IMR-90 (cell line): ENCODE results near the gene GCM1. TPM values are rescaled to one million over a fixed set of nuclear protein-coding genes. Genes with fewer than 3 reads are reported as not detected.

Experiments used
- ATAC-seq: fragments of 200-7000 bp; cut with Tn5 transposase; 2 replicates; pipeline ENCODE4 v1.9.1; 2020; ENCODE audit warnings: low read depth, mild to moderate bottlenecking, moderate library complexity
- BruUV-seq: library from RNA; stranded (reverse); fragments of 400-500 nt; replicated peaks from 2 replicates; lab custom pipeline; 2021; lab: Mats Ljungman, UMichigan
- CTCF ChIA-PET: fragments of 300-600 bp; formaldehyde crosslinking; extraction: SDS; loops from one replicate; lab custom pipeline; 2021; ENCODE audit warnings: antibody characterized with exemption; lab: Yijun Ruan, JAX
- POLR2A ChIA-PET: fragments of 300-600 bp; sonication (Branson Sonifier 250); formaldehyde crosslinking; loops from one replicate; lab custom pipeline; 2022; ENCODE audit warnings: antibody characterized with exemption; ENCODE audit not compliant: unreplicated experiment; lab: Charles Lee
- DNase-seq: peaks from one replicate; pipeline ENCODE4 v3.0.0; 2013
- H2AFZ ChIP-seq: replicated peaks from 2 replicates; pipeline ENCODE3; 2013; ENCODE audit warnings: low read length, mild to moderate bottlenecking; ENCODE audit not compliant: poor library complexity
- H2AK5ac ChIP-seq: 2 replicates; pipeline ENCODE4 v1.6.1; 2013; ENCODE audit warnings: low read depth, low read length, inconsistent platforms
- H2AK9ac ChIP-seq: replicated peaks from 2 replicates; pipeline ENCODE3; 2013; ENCODE audit warnings: mild to moderate bottlenecking, low read depth, low read length, moderate library complexity; ENCODE audit not compliant: poor library complexity
- H2BK120ac ChIP-seq: 2 replicates; pipeline ENCODE4 v1.6.1; 2013; ENCODE audit warnings: low read depth, low read length, inconsistent platforms
- H2BK15ac ChIP-seq: 3 replicates; pipeline ENCODE4 v1.6.1; 2013; ENCODE audit warnings: low read depth, low read length, inconsistent platforms
- H2BK20ac ChIP-seq: 2 replicates; pipeline ENCODE4 v1.6.1; 2013; ENCODE audit warnings: low read depth, mild to moderate bottlenecking, inconsistent platforms, low read length, moderate library complexity
- H2BK5ac ChIP-seq: 2 replicates; pipeline ENCODE4 v1.6.1; 2013; ENCODE audit warnings: mild to moderate bottlenecking, low read depth, low read length, inconsistent platforms; ENCODE audit not compliant: poor library complexity, severe bottlenecking
- H3K14ac ChIP-seq: replicated peaks from 2 replicates; pipeline ENCODE4 v1.6.1; 2013; ENCODE audit warnings: low read depth, low read length, inconsistent platforms
- H3K18ac ChIP-seq: 2 replicates; pipeline ENCODE4 v1.6.1; 2013; ENCODE audit warnings: low read depth, low read length, control low read depth
- H3K23ac ChIP-seq: 2 replicates; pipeline ENCODE4 v1.6.1; 2013; ENCODE audit warnings: low read depth, low read length, inconsistent platforms
- H3K27ac ChIP-seq: 2 replicates; pipeline ENCODE4 v1.5.1; 2013; ENCODE audit warnings: mild to moderate bottlenecking, control low read depth, low read length; ENCODE audit not compliant: insufficient read depth
- H3K27me3 ChIP-seq: 2 replicates; pipeline ENCODE4 v1.6.1; 2013; ENCODE audit warnings: low read length; ENCODE audit not compliant: control insufficient read depth, insufficient read depth
- H3K36me3 ChIP-seq: 2 replicates; pipeline ENCODE4 v1.6.1; 2013; ENCODE audit warnings: low read length, mixed read lengths; ENCODE audit not compliant: control insufficient read depth, insufficient read depth
- H3K4ac ChIP-seq: 2 replicates; pipeline ENCODE4 v1.6.1; 2013; ENCODE audit warnings: low read depth, low read length, inconsistent platforms
- H3K4me1 ChIP-seq: 2 replicates; pipeline ENCODE4 v1.6.1; 2013; ENCODE audit warnings: low read length, mixed read lengths; ENCODE audit not compliant: control insufficient read depth, insufficient read depth
- H3K4me2 ChIP-seq: 2 replicates; pipeline ENCODE4 v1.6.1; 2013; ENCODE audit warnings: low read depth, mild to moderate bottlenecking, control low read depth, low read length, moderate library complexity
- H3K4me3 ChIP-seq: 2 replicates; pipeline ENCODE4 v1.5.1; 2013; ENCODE audit warnings: low read depth, mild to moderate bottlenecking, control low read depth, low read length, moderate library complexity; ENCODE audit not compliant: insufficient read depth
- H3K56ac ChIP-seq: 2 replicates; pipeline ENCODE4 v1.6.1; 2013; ENCODE audit warnings: low read length, inconsistent platforms; ENCODE audit not compliant: insufficient read depth; ENCODE audit errors: extremely low read depth
- H3K79me1 ChIP-seq, 2 experiments: 2 replicates each; pipeline ENCODE4 v1.6.1; 2013; ENCODE audit warnings: low read length in 2 of 2, inconsistent platforms in 1 of 2, low read depth in 1 of 2
- H3K9ac ChIP-seq: 2 replicates; pipeline ENCODE4 v1.6.1; 2013; ENCODE audit warnings: low read depth, low read length, control low read depth
- H3K9me1 ChIP-seq: 2 replicates; pipeline ENCODE4 v1.6.1; 2013; ENCODE audit warnings: low read length, inconsistent platforms; ENCODE audit not compliant: insufficient read depth
- H3K9me3 ChIP-seq: 2 replicates; pipeline ENCODE4 v1.6.1; 2013; ENCODE audit warnings: low read length; ENCODE audit not compliant: control insufficient read depth, insufficient read depth
- H4K20me1 ChIP-seq: 2 replicates; pipeline ENCODE4 v1.6.1; 2013; ENCODE audit warnings: low read length, inconsistent platforms; ENCODE audit not compliant: insufficient read depth
- H4K5ac ChIP-seq: 2 replicates; pipeline ENCODE4 v1.6.1; 2013; ENCODE audit warnings: mild to moderate bottlenecking, low read depth, low read length, control low read depth
- H4K8ac ChIP-seq, 2 experiments: 2 replicates each; pipeline ENCODE4 v1.6.1; 2013; ENCODE audit warnings: low read depth in 2 of 2, low read length in 2 of 2, control low read depth in 1 of 2, inconsistent platforms in 1 of 2
- H4K91ac ChIP-seq: 2 replicates; pipeline ENCODE4 v1.6.1; 2013; ENCODE audit warnings: low read depth, low read length, inconsistent platforms; ENCODE audit not compliant: insufficient read depth
- BHLHE40 ChIP-seq: fragments of 150-350 bp; IDR thresholded peaks from 2 replicates; pipeline ENCODE4 v1.6.1; 2016; ENCODE audit warnings: mild to moderate bottlenecking, low read depth, low read length
- CEBPB ChIP-seq: IDR thresholded peaks from 2 replicates; pipeline ENCODE4 v1.6.1; 2012; ENCODE audit warnings: low read depth, low read length, improper control_type of control experiment
- CTCF ChIP-seq: conservative IDR thresholded peaks from 2 replicates; pipeline ENCODE4 v1.5.1; 2012; ENCODE audit warnings: mild to moderate bottlenecking, low read depth, low read length, improper control_type of control experiment
- ELK1 ChIP-seq: fragments of 150-350 bp; IDR thresholded peaks from 2 replicates; pipeline ENCODE4 v1.6.1; 2016; ENCODE audit warnings: low read depth, mild to moderate bottlenecking, low read length, moderate library complexity, borderline replicate concordance
- MAFK ChIP-seq: IDR thresholded peaks from 2 replicates; pipeline ENCODE4 v1.6.1; 2012; ENCODE audit warnings: low read depth, low read length, improper control_type of control experiment
- MAZ ChIP-seq: IDR thresholded peaks from 2 replicates; pipeline ENCODE4 v1.6.1; 2012; ENCODE audit warnings: low read depth, mild to moderate bottlenecking, low read length, improper control_type of control experiment, moderate library complexity, borderline replicate concordance
- MXI1 ChIP-seq: IDR thresholded peaks from 2 replicates; pipeline ENCODE4 v1.6.1; 2012; ENCODE audit warnings: low read depth, mild to moderate bottlenecking, low read length, moderate library complexity, borderline replicate concordance
- NFE2L2 ChIP-seq: fragments of 150-350 bp; IDR thresholded peaks from 2 replicates; pipeline ENCODE4 v1.6.1; 2016; ENCODE audit warnings: low read depth, mild to moderate bottlenecking, low read length
- POLR2A ChIP-seq: IDR thresholded peaks from 2 replicates; pipeline ENCODE4 v1.6.1; 2012; ENCODE audit warnings: mild to moderate bottlenecking, low read depth, low read length
- RAD21 ChIP-seq: IDR thresholded peaks from 2 replicates; pipeline ENCODE4 v1.6.1; 2012; ENCODE audit warnings: low read length, improper control_type of control experiment
- RFX5 ChIP-seq: IDR thresholded peaks from 2 replicates; pipeline ENCODE4 v1.8.0; 2012; ENCODE audit warnings: low read depth, mild to moderate bottlenecking, low read length, moderate library complexity
- SMC3 ChIP-seq: fragments of 150-350 bp; IDR thresholded peaks from 2 replicates; pipeline ENCODE4 v1.6.1; 2016; ENCODE audit warnings: low read depth, mild to moderate bottlenecking, antibody characterized with exemption, low read length, moderate library complexity
- USF2 ChIP-seq: fragments of 150-350 bp; IDR thresholded peaks from 2 replicates; pipeline ENCODE4 v1.6.1; 2017; ENCODE audit warnings: mild to moderate bottlenecking, antibody characterized with exemption, low read length, low read depth
- WGBS, 2 experiments: methylation state at CpG; one replicate each; pipeline versions ENCODE4 v1.1.5 to v1.1.7; 2013; ENCODE audit warnings: missing lambda C conversion rate in 2 of 2; ENCODE audit not compliant: insufficient read length in 1 of 2; ENCODE audit errors: extremely low coverage in 2 of 2; 5-methylcytosine and 5-hydroxymethylcytosine counted together
- dilution Hi-C: fragments of 300-500 bp; cut with HindIII; formaldehyde crosslinking; loops from one replicate; pipeline ENCODE4 v1.14.3; 2018; ENCODE audit warnings: low sequenced_read_pairs; ENCODE audit not compliant: unreplicated experiment
- in situ Hi-C: fragments of 300-500 bp; cut with MboI; formaldehyde crosslinking; loops from 3 replicates; pipeline ENCODE4 v1.14.3; 2019; ENCODE audit warnings: low sequenced_read_pairs, inconsistent platforms, mixed read lengths
- intact Hi-C: fragments of 100-400 bp; cut with micrococcal nuclease; formaldehyde crosslinking; loops from 2 replicates; pipeline ENCODE4 v1.10.0; 2022
- polyA plus RNA-seq, 3 experiments: library from polyadenylated mRNA; depleted of rRNA; stranded (reverse); fragments of >200 nt; gene quantifications; 2 replicates each; pipeline ENCODE4 v1.2.3, GENCODE V29; 2012; ENCODE audit warnings: low replicate concordance in 1 of 3
- total RNA-seq: library from RNA; depleted of rRNA; stranded (reverse); fragments of >200 nt; gene quantifications from 2 replicates; pipeline ENCODE4 v1.2.3, GENCODE V29; 2012

GCM1 gene
- total and polyA plus RNA-seq, 2 of the 4 experiments (the other 2 are of a cell fraction): not detected

GRCh38 chr6:53115113-53115512 is 33.5 kb downstream of the GCM1 start:
- Histone ChIP-seq H3K79me1 (no peaks in the 10 kb centered on the region), H2BK15ac (no peak overlapping the region), H2BK20ac (no peak overlapping the region), H3K14ac (no peak overlapping the region), H3K27me3 (peaks cover 23% of the 10 kb centered on the region), H2AFZ (no peak overlapping the region), H2BK120ac (no peak overlapping the region), H4K8ac (no peak overlapping the region), H3K4me2 (no peak overlapping the region), H3K4me3 (no peak overlapping the region), H2AK9ac (no peak overlapping the region), H3K56ac (no peak overlapping the region), H3K9ac (no peak overlapping the region), H3K4me1 (peaks cover 3% of the 10 kb centered on the region; the same call in 1 of the 2 replicates), H3K27ac (no peak overlapping the region), H4K20me1 (no peaks in the 10 kb centered on the region), H3K4ac (no peak overlapping the region), H2AK5ac (no peak overlapping the region), H2BK5ac (no peak overlapping the region), H3K36me3 (no peaks in the 10 kb centered on the region), H3K18ac (no peak overlapping the region), H4K5ac (no peak overlapping the region), H3K9me1 (no peaks in the 10 kb centered on the region; the same call in 1 of the 2 replicates), H3K23ac (no peak overlapping the region), H4K91ac (no peak overlapping the region), H3K9me3 (peaks cover 3% of the 10 kb centered on the region; the same call in 1 of the 2 replicates)
- ATAC-seq (no peak), DNase-seq (no peak)
- BruUV-seq: no TSS peak
- dilution Hi-C loops: no loop called here
- ChIA-PET POLR2A (no interaction called here), CTCF (no interaction called here)
- TF ChIP-seq MXI1: no peak
- no peak for TF ChIP-seq MAFK
- no peak for TF ChIP-seq POLR2A
- no peak for TF ChIP-seq USF2
- no peak for TF ChIP-seq RAD21
- TF ChIP-seq MAZ: no peak
- no peak for TF ChIP-seq NFE2L2
- no peak for TF ChIP-seq CEBPB
- no peak for TF ChIP-seq CTCF
- TF ChIP-seq ELK1: no peak
- no peak for TF ChIP-seq BHLHE40
- no peak for TF ChIP-seq RFX5
- TF ChIP-seq SMC3: no peak
- in situ Hi-C loops: no loop called here
- WGBS, 2 experiments: no CpG with 5 or more reads among the region's 1 CpG
- intact Hi-C loops: no loop called here
